G401 (cell line): ENCODE measurements around the gene B4GALT4. TPM values are rescaled to one million over a fixed set of nuclear protein-coding genes. Genes with fewer than 3 reads are reported as not detected.

ENCODE experiments used
- DNase-seq: peaks from one replicate; pipeline ENCODE4 v3.0.0-alpha.2; 2015; ENCODE audit warnings: low spot score
- in situ Hi-C: cut with HindIII; loops from 2 replicates; pipeline ENCODE4 v1.10.0; 2016; ENCODE audit warnings: low sequenced_read_pairs, mixed read lengths
- total RNA-seq: library from RNA; depleted of rRNA; stranded (reverse); fragments of >200 nt; shearing (Covaris generic); gene quantifications from 2 replicates; pipeline ENCODE4 v1.2.3, GENCODE V29; 2014

B4GALT4 gene
- total RNA-seq, 1 experiment from 2014 or later, result 17.8 TPM

DNA sequence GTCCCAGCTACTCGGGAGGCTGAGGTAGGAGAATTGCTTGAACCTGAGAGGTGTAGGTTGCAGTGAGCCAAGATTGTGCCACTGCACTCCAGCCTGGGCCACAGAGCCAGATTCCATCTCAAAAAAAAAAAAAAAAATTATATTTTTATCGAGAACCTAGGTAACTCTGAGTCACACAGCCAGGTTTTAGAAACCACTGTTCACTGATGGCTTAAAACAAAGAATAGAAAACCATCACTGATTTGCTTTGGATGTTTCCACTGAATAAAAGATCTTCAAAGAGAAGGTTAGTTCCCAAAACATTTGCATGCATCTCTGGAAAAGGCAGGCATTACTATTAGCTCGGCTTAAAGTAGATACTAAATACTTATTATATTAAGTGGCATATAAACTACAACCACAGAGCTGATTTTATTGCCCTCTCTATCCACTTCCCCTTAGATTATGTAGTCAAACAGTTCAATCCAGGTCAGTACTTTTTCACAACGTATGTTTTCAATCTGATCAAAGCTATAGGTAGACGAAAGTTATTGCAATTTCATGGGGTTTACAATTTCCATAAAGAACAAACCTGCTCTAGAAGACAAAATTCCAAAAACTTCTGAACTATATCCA lies 1.4 kb downstream of the B4GALT4 start:
- DNase-seq, result peak; percentile 27
- in situ Hi-C loops, result no loop called here

- in situ Hi-C loops, result no loop called here
Observed at GRCh38 chr3:119238363-119238762, 2.3 kb downstream of the B4GALT4 start.

GRCh38 chr3:119237299-119237698 lies 3.4 kb downstream of the B4GALT4 start:
- in situ Hi-C loops, result no loop called here
- no peak for DNase-seq

More at GRCh38 chr3:119238363-119238762, 2.3 kb downstream of the B4GALT4 start:
- no peak for DNase-seq

DNA sequence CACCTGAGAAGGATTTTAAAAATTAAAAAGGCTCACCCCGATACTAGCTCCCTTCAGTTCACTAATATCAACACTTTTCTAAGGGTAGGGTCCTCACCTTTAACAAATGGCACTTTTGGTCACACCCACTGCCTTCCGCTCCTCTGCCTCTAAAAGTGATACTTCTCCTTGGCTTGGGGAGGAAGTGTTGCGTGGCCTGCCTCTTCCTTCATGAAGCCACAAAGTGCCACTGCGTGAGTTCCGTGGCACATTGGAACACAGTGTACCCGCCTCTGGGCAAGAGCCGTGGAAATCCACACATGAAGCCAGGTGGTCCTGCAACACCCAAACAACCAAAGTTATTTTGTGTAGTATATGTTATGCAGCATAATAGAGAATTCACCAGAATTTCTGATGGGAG lies 3.9 kb downstream of the B4GALT4 start:
- in situ Hi-C loops, result no loop called here
- no peak for DNase-seq

DNA sequence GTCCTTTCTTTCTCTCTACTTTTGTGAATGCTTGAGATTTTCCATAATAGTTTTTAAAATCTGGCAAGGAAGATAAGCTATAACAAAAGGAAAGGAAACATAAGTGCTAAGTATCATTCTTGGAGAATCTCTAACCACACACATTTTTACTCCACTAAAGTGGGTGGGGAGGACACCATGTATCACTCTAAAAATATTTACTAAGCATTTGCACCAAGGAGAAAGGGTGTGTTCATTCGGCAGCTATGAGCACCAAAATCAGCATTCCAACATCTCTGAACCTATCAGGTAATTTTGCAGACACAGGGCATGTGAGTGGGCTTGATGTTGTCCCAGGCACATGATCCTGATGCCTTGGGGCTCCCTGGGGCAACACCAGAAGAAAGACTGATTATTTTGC lies 5.5 kb downstream of the B4GALT4 start:
- in situ Hi-C loops, result no loop called here
- DNase-seq, result no peak

DNA sequence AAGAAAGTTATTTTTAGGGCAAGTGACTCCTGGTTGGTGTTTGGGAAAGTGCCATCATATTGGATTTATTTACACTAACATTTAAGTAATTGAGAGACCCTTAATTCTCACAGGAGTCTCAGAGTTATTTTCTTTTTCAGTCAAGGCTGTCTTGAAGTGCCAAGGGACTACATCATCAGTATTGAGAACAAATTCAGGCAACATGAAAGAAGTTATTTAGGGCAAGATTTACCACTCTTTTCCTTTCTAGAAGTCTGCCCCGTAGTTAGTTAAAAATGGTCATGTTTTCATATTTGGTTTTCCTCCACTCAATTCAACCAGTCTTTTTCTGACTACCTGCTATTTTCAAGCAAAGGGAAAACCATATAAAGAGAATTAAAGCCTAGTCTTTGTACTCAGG lies 6.1 kb downstream of the B4GALT4 start:
- in situ Hi-C loops, result no loop called here
- DNase-seq, result no peak

GRCh38 chr3:119230745-119231144 lies 9.9 kb downstream of the B4GALT4 start:
- in situ Hi-C loops, result no loop called here
- no peak for DNase-seq

DNA sequence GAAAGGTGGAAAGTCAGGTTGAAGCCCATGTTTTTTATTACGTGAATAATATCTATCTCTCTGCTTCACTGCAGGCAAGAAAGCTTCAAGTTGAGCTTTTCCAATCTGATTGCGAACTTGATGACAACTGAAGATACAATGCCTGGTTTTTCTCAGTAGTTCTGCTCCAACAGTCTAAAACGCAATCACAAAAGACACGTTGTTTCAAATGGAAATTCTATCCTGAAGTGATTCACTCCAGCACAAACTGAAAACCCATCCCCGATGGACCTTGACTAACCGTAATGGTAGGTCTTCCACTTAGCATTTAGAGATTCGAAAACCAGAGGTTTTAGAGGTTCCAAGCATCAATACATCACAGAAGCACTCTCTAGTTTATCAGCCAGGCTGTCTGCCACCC lies 10.6 kb downstream of the B4GALT4 start:
- in situ Hi-C loops, result no loop called here

GRCh38 chr3:119229190-119229589 lies 11.5 kb downstream of the B4GALT4 start:
- in situ Hi-C loops, result no loop called here
- no peak for DNase-seq

More for the DNA sequence above, 10.6 kb downstream of the B4GALT4 start:
- DNase-seq, result no peak

GRCh38 chr3:119228373-119229145 lies 12.1 kb downstream of the B4GALT4 start:
- no peak for DNase-seq
- in situ Hi-C loops, result no loop called here

- DNase-seq, result no peak
- in situ Hi-C loops, result no loop called here
Observed at GRCh38 chr3:119227070-119227850, 13.4 kb downstream of the B4GALT4 start.

DNA sequence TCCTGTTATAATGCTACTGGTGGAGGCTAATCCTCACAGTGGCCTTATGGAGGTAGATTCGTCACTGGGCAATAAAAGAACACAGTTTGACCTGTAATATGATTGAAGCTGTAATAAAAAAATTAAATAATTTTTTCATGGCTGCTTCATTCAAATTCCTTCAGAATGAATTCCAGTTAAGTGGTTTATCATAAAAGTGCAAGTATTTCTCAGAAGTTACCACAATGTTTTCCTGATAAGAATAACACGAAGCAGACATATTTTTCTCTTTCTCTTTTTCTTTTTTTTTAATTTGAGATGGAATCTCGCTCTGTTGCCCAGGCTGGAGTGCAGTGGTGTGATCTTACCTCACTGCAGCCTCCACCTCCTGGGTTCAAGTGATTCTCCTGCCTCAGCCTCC lies 15.6 kb downstream of the B4GALT4 start:
- DNase-seq, result no peak
- in situ Hi-C loops, result no loop called here

- no peak for DNase-seq
- in situ Hi-C loops, result no loop called here
Observed at GRCh38 chr3:119223511-119223910, 17.2 kb downstream of the B4GALT4 start.

DNA sequence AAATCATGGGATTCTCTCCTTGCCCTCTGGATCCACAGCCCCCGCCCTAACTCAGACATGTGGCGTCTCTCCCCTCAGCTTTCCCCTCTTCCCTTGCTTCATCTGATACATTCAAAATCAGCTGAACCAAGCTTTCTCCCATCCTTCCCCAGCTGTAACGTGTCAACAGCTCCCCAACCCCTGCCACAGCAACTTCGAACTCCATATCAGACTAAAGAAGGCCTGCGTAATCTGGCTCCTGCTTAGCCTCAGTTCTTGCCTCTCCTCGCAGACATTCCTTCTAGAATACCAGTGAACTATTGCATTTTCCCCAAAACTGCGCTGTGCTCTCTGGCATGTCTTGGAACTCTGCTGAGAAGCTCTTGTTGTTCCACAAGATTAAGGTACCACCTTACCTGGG lies 18.3 kb downstream of the B4GALT4 start:
- DNase-seq, result no peak
- in situ Hi-C loops, result no loop called here

DNA sequence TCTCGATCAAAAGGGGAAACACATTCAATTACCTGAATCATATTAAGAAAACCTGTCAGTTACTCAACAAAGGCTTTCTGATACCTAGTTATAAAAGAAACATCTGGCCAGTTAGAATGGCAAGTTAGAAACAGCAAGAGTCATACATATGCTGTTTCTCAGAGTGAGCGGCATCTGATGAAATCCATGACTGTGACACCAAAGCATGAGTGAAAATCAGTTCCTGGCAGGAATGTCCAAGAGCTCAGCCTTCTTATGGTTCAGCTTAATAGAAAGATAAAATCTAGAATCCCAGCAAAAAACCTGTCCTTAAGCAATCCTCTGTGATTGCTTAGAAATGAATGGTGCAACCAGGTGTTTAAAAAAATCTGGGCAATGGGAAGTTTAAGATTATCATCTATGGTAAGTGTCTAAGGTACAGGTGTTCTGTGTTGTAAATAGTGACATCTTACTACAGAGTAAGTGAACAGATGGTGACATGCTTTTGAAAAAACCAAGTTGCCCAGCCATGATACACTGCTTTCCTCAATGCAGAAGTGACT lies 18.8 kb downstream of the B4GALT4 start:
- DNase-seq, result no peak
- in situ Hi-C loops, result no loop called here

DNA sequence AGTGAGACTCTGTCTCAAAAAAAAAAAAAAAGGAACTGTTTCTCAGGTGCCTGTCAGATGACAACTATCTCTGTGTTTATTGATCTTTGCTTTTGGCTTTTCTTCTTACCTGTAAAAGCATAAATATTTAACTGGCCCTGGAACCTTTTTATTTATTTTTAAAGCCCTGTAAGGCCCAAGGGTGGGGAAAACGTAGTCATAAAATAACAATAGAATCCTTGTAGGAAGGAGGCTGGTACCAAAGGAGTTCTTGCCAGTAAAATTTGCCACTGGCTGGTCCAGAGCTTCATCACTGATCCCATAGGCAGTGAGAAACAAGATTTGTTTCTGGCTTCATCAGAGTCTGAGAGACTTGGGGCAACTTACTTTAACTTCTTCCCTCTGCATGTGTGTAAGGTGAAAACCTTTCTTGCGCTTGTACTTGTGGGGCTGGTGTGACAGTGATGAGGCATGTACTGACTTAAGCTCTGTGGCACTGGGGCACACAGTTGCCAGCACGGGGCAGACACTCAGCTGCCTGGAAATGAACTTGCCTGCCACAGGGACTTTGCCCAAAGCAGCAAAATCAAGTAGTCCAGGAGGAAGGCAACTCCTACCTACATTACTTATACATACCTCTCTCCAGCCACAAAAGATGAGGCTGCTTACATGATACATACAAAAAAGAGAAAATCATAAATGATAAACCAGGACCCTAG lies 19.6 kb downstream of the B4GALT4 start:
- in situ Hi-C loops, result no loop called here
- DNase-seq, result no peak

- no peak for DNase-seq
- in situ Hi-C loops, result no loop called here
Observed at GRCh38 chr3:119220198-119220597, 20.5 kb downstream of the B4GALT4 start.

DNA sequence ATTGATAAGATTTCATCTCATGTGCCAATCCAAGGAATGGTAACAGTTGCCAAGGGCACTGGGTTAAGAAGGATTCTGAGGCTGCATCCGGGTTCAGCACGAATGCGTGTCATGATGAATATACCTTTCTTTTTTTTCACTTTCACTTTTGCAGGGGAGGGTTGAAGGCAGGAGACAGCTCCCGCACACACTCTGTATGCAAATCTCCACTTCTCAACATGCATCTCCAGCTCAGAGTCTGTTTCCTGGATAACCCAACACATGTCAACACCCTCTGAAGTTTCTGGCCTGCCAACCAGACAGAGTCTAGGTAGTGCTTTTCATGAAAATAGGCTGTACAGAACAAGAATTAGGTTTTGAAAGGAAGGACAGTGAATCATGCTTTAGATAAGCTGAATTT lies 21.6 kb downstream of the B4GALT4 start:
- no peak for DNase-seq
- in situ Hi-C loops, result no loop called here

- in situ Hi-C loops, result no loop called here
- DNase-seq, result no peak
Observed at GRCh38 chr3:119211803-119212202, 28.9 kb downstream of the B4GALT4 start.
